ENCODE data around the gene BOD1L1. TPM values are rescaled to one million over a fixed set of nuclear protein-coding genes. Genes with fewer than 3 reads are reported as not detected.

Gene BOD1L1
- total and polyA plus RNA-seq, 2 of the 8 experiments (the other 6 are each of a cell fraction or from before 2014, with no cell fraction given) = 6.8 to 39.3 TPM

DNA sequence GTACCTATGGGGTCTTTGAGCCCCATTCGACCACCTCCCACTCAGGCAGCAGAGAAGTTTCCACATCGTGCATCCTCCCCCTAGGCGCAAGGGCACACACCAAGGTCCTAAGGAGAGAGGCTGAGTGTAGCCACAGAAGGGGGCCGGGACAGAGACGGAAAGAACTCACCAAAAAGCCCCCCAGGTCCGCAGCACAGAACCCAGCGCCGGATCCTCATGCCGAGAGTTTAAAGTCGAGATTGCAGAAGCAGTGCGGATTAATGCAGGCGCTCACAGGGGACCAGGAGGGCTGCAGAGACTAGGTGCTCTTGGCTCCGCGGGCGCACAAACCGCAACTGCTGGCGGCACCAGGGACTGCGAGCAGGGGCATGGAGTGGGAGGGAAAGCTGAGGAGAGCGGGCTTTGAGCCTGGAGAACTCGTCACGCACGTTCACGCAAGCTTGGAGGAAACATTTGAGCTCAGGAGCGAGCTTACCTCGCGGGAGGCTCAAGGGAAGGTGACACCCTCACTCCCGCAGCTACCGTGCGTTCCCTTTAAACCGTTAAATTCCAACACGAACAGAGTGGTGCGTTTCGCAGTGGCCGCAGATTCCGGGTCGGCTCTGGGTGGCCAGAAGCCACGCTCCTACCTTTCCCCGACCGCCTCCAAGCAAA is 91.7 kb downstream of the BOD1L1 start:
- Histone ChIP-seq H3K79me2 (ENCODE audit: control insufficient read depth in 1 of 2, insufficient read depth in 2 of 2, low read length in 2 of 2) (no peaks in the 10 kb centered on the region), H3K27me3 (replicated peaks in 1 of 4; ENCODE audit: control insufficient read depth in 3 of 4, extremely low read depth in 1 of 4, insufficient read depth in 3 of 4, low read length in 3 of 4) (peaks cover 89 to 100% (median 98%) of the 10 kb centered on the region in 4 experiments), H3K4me1 (replicated peaks in 1 of 4; ENCODE audit: control insufficient read depth in 3 of 4, insufficient read depth in 4 of 4, low read length in 3 of 4) (peaks cover 6 to 31% (median 13%) of the 10 kb centered on the region in 4 experiments), H2BK15ac (ENCODE audit: low read length) (peak overlapping the region; percentile 14; the same call in 1 of the 2 replicates), H3K36me3 (ENCODE audit: control insufficient read depth in 2 of 4, insufficient read depth in 4 of 4, low read length in 3 of 4) (no peaks in the 10 kb centered on the region), H3K4me2 (ENCODE audit: insufficient read depth in 1 of 2, low read depth in 2 of 2, low read length in 2 of 2) (peak overlapping the region; percentile 33 to 50; a peak in 3 of 4 replicates), H3K4ac (replicated peaks; ENCODE audit: insufficient read length, low read depth, low read length) (no peak overlapping the region), H3K4me3 (ENCODE audit: extremely low read depth in 1 of 4, insufficient read depth in 2 of 4, low read depth in 3 of 4, low read length in 4 of 4) (0 out of 8 replicates have a peak overlapping the region, but pooled peaks of 1 of the 4 experiments have one; percentile 4), H4K5ac (ENCODE audit: insufficient read length, low read depth, low read length) (no peak overlapping the region), H4K20me1 (replicated peaks in 1 of 2; ENCODE audit: control insufficient read depth in 1 of 2, insufficient read depth in 2 of 2, low read length in 2 of 2) (peaks cover 10 to 45% of the 10 kb centered on the region in 2 experiments), H4K8ac (ENCODE audit: extremely low read depth, insufficient read depth, low read length) (no peak overlapping the region), H3K79me1 (ENCODE audit: low read depth, low read length) (no peaks in the 10 kb centered on the region), H2BK12ac (ENCODE audit: low read depth, low read length) (peak overlapping the region; percentile 97), H4K91ac (replicated peaks; ENCODE audit: insufficient read length, low read length) (no peak overlapping the region), H3K9me3 (ENCODE audit: insufficient read depth in 2 of 2, low read depth in 1 of 2, low read length in 1 of 2) (peaks cover 0 to 3% of the 10 kb centered on the region in 2 experiments; a peak in 2 of 4 replicates), H2AK5ac (ENCODE audit: low read depth, low read length) (no peak overlapping the region), H3K56ac (replicated peaks; ENCODE audit: insufficient read length, low read depth, low read length) (no peak overlapping the region), H3K27ac (ENCODE audit: low read depth, low read length) (no peak overlapping the region), H3K23me2 (ENCODE audit: low read depth, low read length) (peaks cover 2% of the 10 kb centered on the region; the same call in 1 of the 2 replicates), H3K14ac (ENCODE audit: insufficient read length) (no peak overlapping the region), H2BK20ac (ENCODE audit: low read length) (peak overlapping the region; percentile 17; the same call in 1 of the 2 replicates), H2AFZ (ENCODE audit: low read length) (no peak overlapping the region), H2BK120ac (replicated peaks; ENCODE audit: low read depth, low read length) (no peak overlapping the region), H2BK5ac (ENCODE audit: low read depth, low read length) (peak overlapping the region; percentile 16; the same call in 1 of the 2 replicates), H3K23ac (ENCODE audit: insufficient read length) (no peak overlapping the region), H3K9ac (replicated peaks in 1 of 4; ENCODE audit: extremely low read depth in 1 of 4, low read depth in 3 of 4, low read length in 3 of 4) (no peak overlapping the region), H3K18ac (ENCODE audit: extremely low read depth, low read length) (no peak overlapping the region)
- TF ChIP-seq CREB1 (IDR thresholded peaks at IDR 0.05) (no peak), SUZ12 (IDR thresholded peaks at IDR 0.05; ENCODE audit: low read length) (peak; percentile 97), RAD21 (IDR thresholded peaks at IDR 0.05 in 1 of 2, conservative IDR thresholded peaks at IDR 0.05 in 1 of 2; ENCODE audit: low read depth in 2 of 2, low read length in 2 of 2) (peak in 1 of 2 experiments; percentile 4; a peak in 1 of 4 replicates), CBX8 (IDR thresholded peaks at IDR 0.05; ENCODE audit: borderline replicate concordance, low read depth, low read length) (peak; percentile 75; the same call in 1 of the 2 replicates), SP1 (IDR thresholded peaks at IDR 0.05; ENCODE audit: low read depth, low read length) (no peak), RNF2 (IDR thresholded peaks at IDR 0.05; ENCODE audit: borderline replicate concordance, low read depth, low read length, missing control alignments, poor library complexity, severe bottlenecking) (peak; percentile 97), EZH2 (IDR thresholded peaks at IDR 0.05; ENCODE audit: low read depth, low read length, severe bottlenecking) (peak; percentile 98)
- TF ChIP-seq, protein P1, sequence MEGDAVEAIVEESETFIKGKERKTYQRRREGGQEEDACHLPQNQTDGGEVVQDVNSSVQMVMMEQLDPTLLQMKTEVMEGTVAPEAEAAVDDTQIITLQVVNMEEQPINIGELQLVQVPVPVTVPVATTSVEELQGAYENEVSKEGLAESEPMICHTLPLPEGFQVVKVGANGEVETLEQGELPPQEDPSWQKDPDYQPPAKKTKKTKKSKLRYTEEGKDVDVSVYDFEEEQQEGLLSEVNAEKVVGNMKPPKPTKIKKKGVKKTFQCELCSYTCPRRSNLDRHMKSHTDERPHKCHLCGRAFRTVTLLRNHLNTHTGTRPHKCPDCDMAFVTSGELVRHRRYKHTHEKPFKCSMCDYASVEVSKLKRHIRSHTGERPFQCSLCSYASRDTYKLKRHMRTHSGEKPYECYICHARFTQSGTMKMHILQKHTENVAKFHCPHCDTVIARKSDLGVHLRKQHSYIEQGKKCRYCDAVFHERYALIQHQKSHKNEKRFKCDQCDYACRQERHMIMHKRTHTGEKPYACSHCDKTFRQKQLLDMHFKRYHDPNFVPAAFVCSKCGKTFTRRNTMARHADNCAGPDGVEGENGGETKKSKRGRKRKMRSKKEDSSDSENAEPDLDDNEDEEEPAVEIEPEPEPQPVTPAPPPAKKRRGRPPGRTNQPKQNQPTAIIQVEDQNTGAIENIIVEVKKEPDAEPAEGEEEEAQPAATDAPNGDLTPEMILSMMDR (IDR thresholded peaks at IDR 0.05; ENCODE audit: control extremely low read depth in 1 of 3, insufficient read depth in 1 of 3, low read depth in 1 of 3, low read length in 3 of 3) = peak in 1 of 3 experiments; percentile 9; a peak in 1 of 4 replicates
- DNase-seq (ENCODE audit: low read depth in 1 of 2, low spot score in 2 of 2) (peak in 1 of 2 experiments; percentile 59), FAIRE-seq (no peak)
- 5% methylated on average over 39 of the region's 39 CpGs; no CpG with 5 or more reads in 1 of the 2 experiments for WGBS, 2 experiments (ENCODE audit: extremely low coverage in 1 of 2, insufficient coverage in 1 of 2, insufficient read length in 1 of 2, insufficient replicate concordance in 2 of 2, low coverage in 1 of 2, low lambda C conversion rate in 2 of 2, missing lambda C conversion rate in 1 of 2)
- ChIA-PET POLR2A (ENCODE audit: partially characterized antibody) (interaction anchor here (1.0 to 1.9 kb wide), 3 partner anchors 8 to 17 kb away, joined by 3 to 9 read pairs (median 3); partner anchors contain the start of gene NKX3-2), CTCF (ENCODE audit: partially characterized antibody) (interaction anchor here (1.4 to 2.4 kb wide), 5 partner anchors 8 to 14 kb away, joined by 4 to 13 read pairs (median 9); partner anchors contain the start of gene NKX3-2)

Measured in H1 (cell line).